Measurements from ENCODE around the gene LGR5.
A peak's percentile ranks its signal among the peaks of the same experiment; 100 is the strongest.
"Not testable (repeated sequence)": the region's sequence is repeated elsewhere in the genome, so short reads cannot be mapped to it uniquely, and the experiment has no call there.

LGR5 gene

GRCh38 chr12:71552728-71553501 lies 113.3 kb downstream of the LGR5 start:
- no peak for DNase-seq (ENCODE audit: low read depth)

GRCh38 chr12:71555191-71555590 lies 115.6 kb downstream of the LGR5 start:
- no peak for DNase-seq (ENCODE audit: low read depth)

GRCh38 chr12:71555789-71556188 lies 116.2 kb downstream of the LGR5 start:
- not testable (repeated sequence) for DNase-seq (ENCODE audit: low read depth)

GRCh38 chr12:71556448-71556847 lies 116.8 kb downstream of the LGR5 start:
- no peak for DNase-seq (ENCODE audit: low read depth)

GRCh38 chr12:71556875-71557274 lies 117.3 kb downstream of the LGR5 start:
- DNase-seq (ENCODE audit: low read depth) = peak; percentile 89

- DNase-seq (ENCODE audit: low read depth) = no peak
Measured at GRCh38 chr12:71558445-71558844, 118.8 kb downstream of the LGR5 start.

- no peak for DNase-seq (ENCODE audit: low read depth)
Measured at GRCh38 chr12:71562676-71563595, 123.3 kb downstream of the LGR5 start.

GRCh38 chr12:71565535-71565934 lies 125.9 kb downstream of the LGR5 start:
- DNase-seq (ENCODE audit: low read depth) = no peak

GRCh38 chr12:71566655-71567054 lies 127.1 kb downstream of the LGR5 start:
- DNase-seq (ENCODE audit: low read depth) = no peak

GRCh38 chr12:71567537-71567936 lies 127.9 kb downstream of the LGR5 start:
- DNase-seq (ENCODE audit: low read depth) = no peak

- not testable (repeated sequence) for DNase-seq (ENCODE audit: low read depth)
Measured at GRCh38 chr12:71569885-71570284, 130.3 kb downstream of the LGR5 start.

- no peak for DNase-seq (ENCODE audit: low read depth)
Measured at GRCh38 chr12:71576496-71576895, 136.9 kb downstream of the LGR5 start.

- no peak for DNase-seq (ENCODE audit: low read depth)
Measured at GRCh38 chr12:71578694-71579258, 139.2 kb downstream of the LGR5 start.

GRCh38 chr12:71581206-71581605 lies 141.6 kb downstream of the LGR5 start:
- DNase-seq (ENCODE audit: low read depth) = no peak

GRCh38 chr12:71582925-71583324 lies 143.3 kb downstream of the LGR5 start:
- DNase-seq (ENCODE audit: low read depth) = no peak

GRCh38 chr12:71584356-71584755 lies 144.8 kb downstream of the LGR5 start:
- no peak for DNase-seq (ENCODE audit: low read depth)

GRCh38 chr12:71585218-71585617 lies 145.6 kb downstream of the LGR5 start:
- DNase-seq (ENCODE audit: low read depth) = no peak

- no peak for DNase-seq (ENCODE audit: low read depth)
Measured at GRCh38 chr12:71587012-71587411, 147.4 kb downstream of the LGR5 start.

GRCh38 chr12:71589478-71589881 lies 149.9 kb downstream of the LGR5 start:
- no peak for DNase-seq (ENCODE audit: low read depth)

- no peak for DNase-seq (ENCODE audit: low read depth)
Measured at GRCh38 chr12:71591601-71592000, 152.0 kb downstream of the LGR5 start.

- no peak for DNase-seq (ENCODE audit: low read depth)
Measured at GRCh38 chr12:71592841-71593240, 153.2 kb downstream of the LGR5 start.

- no peak for DNase-seq (ENCODE audit: low read depth)
Measured at GRCh38 chr12:71594214-71594948, 154.8 kb downstream of the LGR5 start.

Measured in GM04503 (cell line).